SK-N-SH treated with all-trans-retinoic acid at 6 μM for 48 hours (cell line): ENCODE measurements around the gene SYCP2.
A peak's percentile ranks its signal among the peaks of the same experiment; 100 is the strongest.

Source experiments
- ATAC-seq: fragments of 200-7000 bp; cut with Tn5 transposase; 3 replicates; pipeline ENCODE4 v1.9.1; 2020; ENCODE audit warnings: mild to moderate bottlenecking, moderate library complexity
- BACH2 ChIP-seq: fragments of 250-450 bp; sonication (Bioruptor Pico); IDR thresholded peaks from 2 replicates; pipeline ENCODE4 v1.9.0; 2021; ENCODE audit warnings: mild to moderate bottlenecking, borderline replicate concordance
- CREB5 ChIP-seq: fragments of 250-450 bp; sonication (Bioruptor Pico); IDR thresholded peaks from 2 replicates; pipeline ENCODE4 v1.5.1; 2020; ENCODE audit warnings: low read depth, mild to moderate bottlenecking, moderate library complexity
- CSDC2 ChIP-seq: fragments of 250-450 bp; sonication (Bioruptor Pico); IDR thresholded peaks from 2 replicates; pipeline ENCODE4 v1.5.0; 2020; ENCODE audit warnings: mild to moderate bottlenecking, moderate library complexity
- CSRNP3 ChIP-seq: fragments of 250-450 bp; sonication (Bioruptor Pico); IDR thresholded peaks from 2 replicates; pipeline ENCODE4 v1.5.1; 2021; ENCODE audit warnings: mild to moderate bottlenecking, moderate library complexity
- ESRRG ChIP-seq: fragments of 250-450 bp; sonication (Bioruptor Pico); IDR thresholded peaks from 2 replicates; pipeline ENCODE4 v1.6.1; 2021; ENCODE audit warnings: mild to moderate bottlenecking
- ISL1 ChIP-seq: fragments of 250-450 bp; sonication (Bioruptor Pico); IDR thresholded peaks from 2 replicates; pipeline ENCODE4 v2.1.2; 2022; ENCODE audit warnings: mild to moderate bottlenecking, moderate library complexity
- OSR1 ChIP-seq: fragments of 250-450 bp; sonication (Bioruptor Pico); IDR thresholded peaks from 2 replicates; pipeline ENCODE4 v1.8.0; 2022; ENCODE audit warnings: moderate library complexity, mild to moderate bottlenecking, inconsistent platforms
- POU6F1 ChIP-seq: fragments of 250-450 bp; sonication (Bioruptor Pico); IDR thresholded peaks from 2 replicates; pipeline ENCODE4 v1.8.0; 2021; ENCODE audit warnings: low read depth, mild to moderate bottlenecking, moderate library complexity, borderline replicate concordance
- PPARA ChIP-seq: fragments of 250-450 bp; sonication (Bioruptor Pico); IDR thresholded peaks from 2 replicates; pipeline ENCODE4 v1.5.0; 2020; ENCODE audit warnings: mild to moderate bottlenecking, borderline replicate concordance
- SNAI2 ChIP-seq: fragments of 250-450 bp; sonication (Bioruptor Pico); IDR thresholded peaks from 2 replicates; pipeline ENCODE4 v1.5.0; 2020; ENCODE audit warnings: mild to moderate bottlenecking, moderate library complexity
- TCF4 ChIP-seq: fragments of 250-450 bp; sonication (Bioruptor Pico); IDR thresholded peaks from 2 replicates; pipeline ENCODE4 v1.8.0; 2021; ENCODE audit warnings: mild to moderate bottlenecking, moderate library complexity, borderline replicate concordance
- TOX ChIP-seq: fragments of 250-450 bp; sonication (Bioruptor Pico); IDR thresholded peaks from 2 replicates; pipeline ENCODE4 v1.8.0; 2021; ENCODE audit warnings: mild to moderate bottlenecking, moderate library complexity, borderline replicate concordance
- TSHZ2 ChIP-seq: fragments of 250-450 bp; sonication (Bioruptor Pico); IDR thresholded peaks from 2 replicates; pipeline ENCODE4 v1.5.0; 2020; ENCODE audit warnings: mild to moderate bottlenecking, moderate library complexity
- ZC3H10 ChIP-seq: fragments of 250-450 bp; sonication (Bioruptor Pico); IDR thresholded peaks from 2 replicates; pipeline ENCODE4 v1.5.1; 2021; ENCODE audit warnings: mild to moderate bottlenecking, moderate library complexity
- ZFP3 ChIP-seq: fragments of 250-450 bp; sonication (Bioruptor Pico); IDR thresholded peaks from 2 replicates; pipeline ENCODE4 v1.5.0; 2020; ENCODE audit warnings: mild to moderate bottlenecking, moderate library complexity
- ZFP30 ChIP-seq: fragments of 450-650 bp; formaldehyde crosslinking; IDR thresholded peaks from 2 replicates; pipeline ENCODE4 v1.5.0; 2022; ENCODE audit warnings: mild to moderate bottlenecking, moderate library complexity
- ZNF565 ChIP-seq: fragments of 450-650 bp; formaldehyde crosslinking; conservative IDR thresholded peaks from 2 replicates; pipeline ENCODE4 v1.5.0; 2020; ENCODE audit warnings: low read depth, mild to moderate bottlenecking, moderate library complexity
- ZNF70 ChIP-seq: fragments of 450-650 bp; formaldehyde crosslinking; IDR thresholded peaks from 2 replicates; pipeline ENCODE4 v1.5.0; 2020; ENCODE audit warnings: mild to moderate bottlenecking, moderate library complexity
- ZNF8 ChIP-seq: fragments of 450-650 bp; formaldehyde crosslinking; IDR thresholded peaks from 2 replicates; pipeline ENCODE4 v1.5.0; 2020; ENCODE audit warnings: mild to moderate bottlenecking, moderate library complexity

Gene SYCP2

GRCh38 chr20:59933296-59933848 is at the start of gene SYCP2:
Gene SYCP2 (minus strand): TSS chr20:59933637. CDS start chr20:59922413, 11,224 bp downstream.
- TF ChIP-seq ZC3H10 (CRISPR knock-in tag) (no peak), TOX (CRISPR knock-in tag) (no peak), ZNF8 (CRISPR knock-in tag) (no peak), BACH2 (CRISPR knock-in tag) (no peak), CSDC2 (no peak), OSR1 (CRISPR knock-in tag) (no peak), ESRRG (CRISPR knock-in tag) (no peak), ZFP3 (CRISPR knock-in tag) (no peak), ZNF565 (CRISPR knock-in tag) (no peak), ZNF70 (CRISPR knock-in tag) (no peak), TCF4 (CRISPR knock-in tag) (no peak)
- peak; percentile 80 for ATAC-seq

- ATAC-seq, result no peak
- TF ChIP-seq CSRNP3 (CRISPR knock-in tag) (no peak), ZFP3 (CRISPR knock-in tag) (no peak), BACH2 (CRISPR knock-in tag) (no peak), TSHZ2 (CRISPR knock-in tag) (no peak), CREB5 (no peak), ZC3H10 (CRISPR knock-in tag) (no peak), OSR1 (CRISPR knock-in tag) (no peak), CSDC2 (no peak), ISL1 (CRISPR knock-in tag) (no peak), PPARA (no peak), SNAI2 (CRISPR knock-in tag) (no peak), POU6F1 (no peak)
- TF ChIP-seq, all 23 proteins: peak for 0
Measured at GRCh38 chr20:59983076-59983475, 49.6 kb upstream of the SYCP2 start.

- TF ChIP-seq CSRNP3 (CRISPR knock-in tag) (no peak), POU6F1 (no peak), PPARA (no peak), ZNF8 (CRISPR knock-in tag) (no peak), ZFP3 (CRISPR knock-in tag) (no peak), ZC3H10 (CRISPR knock-in tag) (no peak), ZFP30 (CRISPR knock-in tag) (no peak), SNAI2 (CRISPR knock-in tag) (no peak)
- no peak for ATAC-seq
Measured at GRCh38 chr20:59977086-59977485, 43.6 kb upstream of the SYCP2 start.
